HG03439 (cell line): ENCODE data around the gene HPDL.
"Not testable (repeated sequence)": the region's sequence is repeated elsewhere in the genome, so short reads cannot be mapped to it uniquely, and the experiment has no call there.

Experiments used
- ATAC-seq: cut with Tn5 transposase; IDR thresholded peaks from one replicate; pipeline ENCODE4 v1.9.1; 2021; ENCODE audit warnings: mild to moderate bottlenecking, moderate library complexity; ENCODE audit not compliant: unreplicated experiment

Gene HPDL

GRCh38 chr1:45326627-45327623 is at the start of gene HPDL:
Gene HPDL (plus strand): TSS chr1:45326895. CDS start chr1:45327149, 254 bp downstream.
- ATAC-seq, result no peak

DNA sequence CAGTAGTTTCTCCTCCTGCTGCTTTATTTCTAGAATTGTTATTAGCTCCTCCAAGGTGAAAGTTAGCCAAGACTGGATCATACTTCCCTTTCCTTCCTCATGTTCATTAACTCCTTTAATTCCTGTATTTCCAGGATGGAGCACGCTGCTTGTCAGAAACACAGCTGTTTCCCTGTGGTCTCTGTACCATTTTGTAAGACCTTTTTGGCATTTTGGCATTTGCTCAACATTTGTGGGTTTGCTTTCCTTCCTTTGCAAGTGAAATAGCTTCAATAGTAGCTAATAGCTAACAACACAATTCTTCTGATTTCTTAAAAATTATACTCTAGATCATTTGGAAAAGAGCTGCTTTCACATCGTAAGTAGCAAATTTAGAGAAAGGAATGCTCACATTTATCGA is 44.3 kb upstream of the HPDL start:
- ATAC-seq, result no peak

DNA sequence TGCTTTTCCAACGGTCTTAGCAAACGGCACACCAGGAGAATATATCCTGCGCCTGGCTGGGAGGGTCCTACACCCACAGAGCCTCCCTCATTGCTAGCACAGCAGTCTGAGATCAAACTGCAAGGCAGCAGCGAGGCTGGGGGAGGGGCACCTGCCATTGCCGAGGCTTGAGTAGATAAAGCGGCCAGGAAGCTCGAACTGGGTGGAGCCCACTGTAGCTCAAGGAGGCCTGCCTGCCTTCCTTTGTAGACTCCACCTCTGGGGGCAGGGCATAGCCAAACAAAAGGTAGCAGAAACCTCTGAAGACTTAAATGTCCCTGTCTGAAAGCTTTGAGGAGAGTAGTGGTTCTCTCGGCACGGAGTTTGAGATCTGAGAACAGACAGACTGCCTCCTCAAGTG is 41.8 kb upstream of the HPDL start:
- ATAC-seq, result not testable (repeated sequence)

DNA sequence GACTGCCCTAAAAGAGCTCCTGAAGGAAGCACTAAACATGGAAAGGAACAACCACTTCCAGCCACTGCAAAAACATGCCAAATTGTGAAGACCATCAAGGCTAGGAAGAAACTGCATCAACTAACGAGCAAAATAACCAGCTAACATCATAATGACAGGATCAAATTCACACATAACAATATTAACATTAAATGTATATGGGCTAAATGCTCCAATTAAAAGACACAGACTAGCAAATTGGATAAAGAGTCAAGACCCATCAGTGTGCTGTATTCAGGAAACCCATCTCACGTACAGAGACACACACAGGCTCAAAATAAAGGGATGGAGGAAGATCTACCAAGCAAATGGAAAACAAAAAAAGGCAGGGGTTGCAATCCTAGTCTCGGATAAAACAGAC is 40.2 kb upstream of the HPDL start:
- not testable (repeated sequence) for ATAC-seq

DNA sequence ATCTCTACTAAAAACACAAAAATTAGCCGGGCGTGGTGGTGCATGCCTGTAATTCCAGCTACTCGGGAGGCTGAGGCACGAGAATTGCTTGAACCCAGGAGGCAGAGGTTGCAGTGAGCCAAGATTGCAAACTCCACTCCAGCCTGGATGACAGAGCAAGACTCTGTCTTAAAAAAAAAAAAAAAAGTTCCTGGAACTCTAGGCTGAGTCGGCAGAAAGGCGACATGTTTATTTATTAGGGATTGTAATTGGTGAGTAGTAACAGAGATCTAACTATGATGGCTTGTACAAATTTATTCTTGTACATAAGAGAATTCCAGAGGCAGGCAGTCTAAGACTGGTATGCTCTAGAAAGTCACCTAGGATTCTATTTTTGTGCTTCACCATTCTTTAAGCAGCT is 35.7 kb upstream of the HPDL start:
- ATAC-seq, result not testable (repeated sequence)

DNA sequence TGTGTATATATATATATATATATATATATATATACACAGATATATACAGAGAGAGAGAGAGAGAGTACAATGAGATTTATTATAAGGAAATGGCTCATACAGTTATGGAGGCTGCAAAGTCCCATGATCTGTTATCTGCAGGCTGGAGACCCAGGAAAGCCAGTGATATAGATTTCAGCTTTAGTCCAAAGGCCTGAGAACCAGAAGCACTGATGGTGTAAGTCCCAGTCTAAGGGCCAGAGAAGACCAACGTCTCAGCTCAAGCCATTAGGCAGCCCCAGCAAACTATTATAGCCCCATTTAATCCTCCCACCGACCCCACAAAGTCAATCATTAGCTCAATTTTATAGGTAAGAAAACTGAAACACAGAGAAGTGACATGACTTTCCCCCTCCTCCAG is 35.0 kb upstream of the HPDL start:
- ATAC-seq, result no peak

DNA sequence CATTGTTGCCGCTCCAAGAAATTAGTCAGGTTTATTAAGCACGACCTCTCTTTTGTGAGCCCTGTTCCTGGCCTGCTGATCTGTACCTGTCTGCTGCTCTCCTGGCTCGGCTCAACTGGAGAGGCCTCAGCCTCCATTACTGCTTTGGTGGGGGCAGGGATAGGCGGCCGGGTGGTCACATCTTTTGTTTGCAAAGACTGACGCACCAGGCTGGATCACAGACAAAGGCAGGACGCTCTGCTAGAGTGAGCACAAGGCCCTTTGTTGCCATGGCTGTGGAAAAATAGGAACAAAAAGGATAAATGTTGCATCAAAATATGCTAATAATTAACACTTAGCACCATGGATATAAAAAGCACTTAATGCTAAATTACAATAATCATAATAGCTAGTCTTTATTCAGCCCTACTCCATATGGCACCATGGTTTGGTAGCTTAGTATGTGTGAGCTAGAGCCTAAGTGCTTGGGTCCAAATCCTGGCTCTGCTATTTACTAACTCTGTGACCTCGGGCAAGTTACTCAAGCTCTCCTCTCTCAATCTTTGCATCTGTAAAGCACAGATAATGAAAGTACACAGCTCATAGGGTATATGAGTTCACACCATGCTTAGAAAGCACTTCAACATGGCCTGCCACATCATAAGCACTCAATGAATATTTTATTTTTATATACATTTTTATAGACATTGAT is 28.9 kb upstream of the HPDL start:
- ATAC-seq, result no peak

- ATAC-seq, result no peak
These were observed 27.4 kb upstream of the HPDL start for GRCh38 chr1:45299296-45299695.

DNA sequence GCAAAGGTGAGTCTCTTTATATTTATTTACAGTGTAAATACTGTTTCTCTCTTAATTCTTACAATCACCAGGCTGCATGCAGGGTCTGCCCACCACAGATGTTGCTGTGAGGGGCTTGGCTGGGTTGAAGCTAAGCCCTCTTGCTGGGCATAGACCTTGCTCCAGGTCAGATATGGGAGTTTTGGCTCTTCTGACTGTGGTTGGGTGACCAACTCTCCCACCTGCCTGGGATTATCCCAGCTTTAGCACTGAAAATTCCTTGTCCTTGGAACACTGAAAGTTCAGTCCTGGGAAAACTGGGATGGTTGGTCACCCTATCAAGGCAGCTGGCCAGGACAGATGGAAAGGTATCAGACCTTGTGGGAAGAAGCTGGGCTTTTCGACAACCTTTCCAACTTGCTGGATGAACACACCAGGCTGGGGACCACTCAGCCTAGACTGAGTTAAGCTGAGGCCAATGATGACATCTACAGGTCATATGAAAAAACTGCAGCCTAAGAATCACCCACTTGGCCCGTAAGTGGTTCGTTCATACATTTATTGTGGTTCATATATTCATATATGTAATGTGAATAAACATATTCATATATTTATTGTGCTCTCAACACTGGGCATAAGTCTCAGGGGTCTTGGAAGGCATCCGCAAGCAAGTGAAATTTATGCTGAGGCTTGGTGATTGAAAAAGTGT is 26.6 kb upstream of the HPDL start:
- ATAC-seq, result no peak

GRCh38 chr1:45300669-45300997 is 26.1 kb upstream of the HPDL start:
- ATAC-seq, result no peak

DNA sequence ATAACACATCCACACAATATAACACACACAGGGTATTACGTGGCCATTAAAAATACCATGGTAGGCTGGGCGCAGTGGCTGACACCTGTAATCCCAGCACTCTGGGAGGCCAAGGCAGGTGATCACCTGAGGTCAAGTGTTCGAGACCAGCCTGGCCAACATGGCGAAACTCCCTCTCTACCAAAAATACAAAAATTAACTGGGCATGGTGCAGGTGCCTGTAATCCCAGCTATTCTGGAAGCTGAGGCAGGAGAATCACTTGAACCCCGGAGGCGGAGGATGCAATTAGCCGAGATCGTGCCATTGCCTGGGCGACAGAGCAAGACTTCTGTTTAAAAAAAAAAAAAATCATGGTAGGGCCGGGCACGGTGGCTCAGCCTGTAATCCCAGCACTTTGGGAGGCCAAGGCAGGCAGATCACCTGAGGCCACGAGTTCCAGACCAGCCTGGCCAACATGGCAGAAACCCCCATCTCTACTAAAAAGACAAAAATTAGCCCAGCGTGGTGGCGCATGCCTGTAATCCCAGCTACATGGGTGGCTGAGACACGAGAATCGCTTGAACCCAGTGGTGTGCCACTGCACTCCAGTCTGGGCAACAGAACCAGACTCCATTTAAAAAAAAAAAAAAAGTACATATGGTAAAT is 24.1 kb upstream of the HPDL start:
- no peak for ATAC-seq

DNA sequence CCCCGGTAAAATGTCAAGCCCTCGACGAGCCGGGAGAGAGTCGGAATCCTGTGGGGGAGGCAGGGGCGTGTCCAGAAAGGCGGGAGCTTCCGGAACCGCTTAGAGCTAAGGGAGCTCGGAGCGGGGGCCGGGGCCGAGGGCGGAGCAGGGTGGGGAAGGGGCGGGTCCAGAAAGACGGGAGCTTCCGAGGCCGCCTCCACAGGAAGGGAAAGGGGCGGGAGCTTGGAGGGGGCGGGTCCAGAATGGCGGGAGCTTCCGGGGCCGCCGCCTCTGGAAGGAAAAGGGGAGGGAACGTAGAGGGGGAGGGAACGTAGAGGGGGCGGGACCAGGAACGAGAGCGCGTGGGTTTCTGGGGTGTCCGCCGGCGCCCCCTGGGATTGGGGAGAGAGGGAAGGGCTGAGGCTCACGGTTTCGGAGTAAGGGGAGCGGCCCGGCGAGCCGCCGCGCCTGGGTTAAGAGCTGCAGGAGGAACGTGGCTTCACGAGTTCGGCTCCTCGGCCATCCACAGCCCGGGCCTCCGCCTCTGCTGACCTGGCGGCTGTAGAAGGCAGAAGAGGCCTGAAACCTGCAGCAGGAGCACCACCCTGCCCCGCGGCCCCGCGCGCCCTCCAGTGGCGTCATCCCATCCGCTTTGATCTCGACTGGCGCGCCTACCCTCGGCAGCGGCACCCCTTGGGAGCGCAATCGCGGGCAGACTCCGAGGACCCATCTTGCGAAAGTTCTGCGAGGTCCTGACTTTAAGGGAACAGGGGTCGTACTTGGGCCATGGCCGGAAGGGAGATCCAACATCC is 23.0 kb upstream of the HPDL start:
- peak; percentile 67 for ATAC-seq

GRCh38 chr1:45304311-45305081 is 22.2 kb upstream of the HPDL start:
- ATAC-seq, result peak; percentile 7

- ATAC-seq, result no peak
These were observed 21.5 kb upstream of the HPDL start for GRCh38 chr1:45305231-45305630.

GRCh38 chr1:45306319-45306718 is 20.4 kb upstream of the HPDL start:
- no peak for ATAC-seq

- no peak for ATAC-seq
These were observed 19.8 kb upstream of the HPDL start for GRCh38 chr1:45306905-45307304.

DNA sequence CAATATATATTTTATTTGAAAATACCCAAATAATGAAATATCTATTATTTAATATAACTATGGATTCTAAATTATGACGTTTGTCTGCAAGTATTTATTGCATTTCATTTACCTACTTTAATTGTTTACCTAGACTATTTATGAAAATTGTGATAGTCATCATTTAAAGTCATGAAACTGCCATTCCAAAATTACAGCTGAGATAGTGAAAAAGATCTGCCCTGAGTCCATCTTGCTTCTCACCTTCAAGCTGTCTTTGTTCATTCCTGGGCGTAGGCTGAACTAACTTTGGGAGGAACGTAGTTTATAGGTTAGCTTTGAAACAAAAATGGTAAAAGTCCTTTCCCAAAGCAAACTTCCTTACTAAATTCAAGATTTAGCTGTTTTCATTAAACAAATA is 12.4 kb upstream of the HPDL start:
- no peak for ATAC-seq

DNA sequence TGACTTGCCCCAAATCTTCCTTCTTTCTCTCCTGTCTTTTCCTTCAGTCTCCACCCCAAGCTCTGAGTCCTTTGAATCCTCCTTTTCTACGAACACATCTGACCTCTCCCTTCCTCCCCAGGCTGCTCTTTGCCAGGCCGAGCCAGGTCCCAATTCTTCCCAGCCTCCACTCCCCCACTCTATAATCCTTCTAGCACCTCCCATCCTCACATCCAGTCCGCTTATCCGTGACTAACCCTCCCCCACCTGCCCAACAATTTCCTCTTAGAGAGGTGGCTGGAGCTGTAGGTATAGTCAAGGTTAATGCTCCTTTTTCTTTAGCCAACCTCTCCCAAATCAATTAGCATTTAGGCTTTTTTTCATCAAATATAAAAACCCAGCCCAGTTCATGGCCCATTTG is 9.5 kb upstream of the HPDL start:
- ATAC-seq, result no peak

GRCh38 chr1:45319761-45320160 is 6.9 kb upstream of the HPDL start:
- ATAC-seq, result no peak

GRCh38 chr1:45321444-45321843 is 5.3 kb upstream of the HPDL start:
- no peak for ATAC-seq
